ENCODE results near the gene ATF4. TPM values are rescaled to one million over a fixed set of nuclear protein-coding genes. Genes with fewer than 3 reads are reported as not detected.

The ATF4 gene
- total and polyA plus RNA-seq, 2 of the 13 experiments (the other 11 are each of a cell fraction or from before 2014, with no cell fraction given): 486 to 1,297 TPM

GRCh38 chr22:39502789-39503409, 17.5 kb upstream of the ATF4 start (continued):
- TF ChIP-seq BRF2 (CRISPR knock-in tag; IDR thresholded peaks at IDR 0.05) (no peak), ZZZ3 (CRISPR knock-in tag; IDR thresholded peaks at IDR 0.05; ENCODE audit: borderline replicate concordance) (no peak), WIZ (CRISPR knock-in tag; IDR thresholded peaks at IDR 0.05) (no peak), ELF3 (CRISPR knock-in tag; IDR thresholded peaks at IDR 0.05) (peak; percentile 27; the same call in 1 of the 2 replicates), NR1H2 (CRISPR knock-in tag; IDR thresholded peaks at IDR 0.05; ENCODE audit: borderline replicate concordance, low read depth) (no peak), PTBP1 (IDR thresholded peaks at IDR 0.05; ENCODE audit: low read depth, low read length, poor library complexity, severe bottlenecking) (no peak), PAF1 (CRISPR knock-in tag; IDR thresholded peaks at IDR 0.05) (no peak), SOX13 (IDR thresholded peaks at IDR 0.05) (no peak), SOX13 (CRISPR knock-in tag; conservative IDR thresholded peaks at IDR 0.05 in 1 of 2, IDR thresholded peaks at IDR 0.05 in 1 of 2) (no peak), TCF7L2 (IDR thresholded peaks at IDR 0.05; ENCODE audit: low read depth, low read length) (no peak), ZNF496 (CRISPR knock-in tag; IDR thresholded peaks at IDR 0.05; ENCODE audit: insufficient replicate concordance) (no peak), ZNF446 (CRISPR knock-in tag; IDR thresholded peaks at IDR 0.05) (no peak), ZNF589 (CRISPR knock-in tag; conservative IDR thresholded peaks at IDR 0.05) (no peak), CEBPZ (IDR thresholded peaks at IDR 0.05; ENCODE audit: low read length) (no peak), ZNF180 (CRISPR knock-in tag; IDR thresholded peaks at IDR 0.05; ENCODE audit: borderline replicate concordance, low read depth) (no peak), ASH2L (IDR thresholded peaks at IDR 0.05; ENCODE audit: insufficient read length, low read depth, low read length) (peak; percentile 47), KLF12 (CRISPR knock-in tag; IDR thresholded peaks at IDR 0.05; ENCODE audit: borderline replicate concordance) (no peak), SP4 (CRISPR knock-in tag; IDR thresholded peaks at IDR 0.05) (no peak), EP300 (IDR thresholded peaks at IDR 0.05; ENCODE audit: low read depth in 2 of 2, low read length in 2 of 2) (0 out of 4 replicates have a peak, but pooled peaks of 1 of the 2 experiments have one; percentile 9), EP300 (CRISPR knock-in tag; IDR thresholded peaks at IDR 0.05; ENCODE audit: borderline replicate concordance) (no peak), ZNF782 (CRISPR knock-in tag; IDR thresholded peaks at IDR 0.05; ENCODE audit: borderline replicate concordance) (no peak), PHF5A (CRISPR knock-in tag; IDR thresholded peaks at IDR 0.05; ENCODE audit: low read depth, unreplicated experiment) (no peak)
- TF ChIP-seq, protein P1, sequence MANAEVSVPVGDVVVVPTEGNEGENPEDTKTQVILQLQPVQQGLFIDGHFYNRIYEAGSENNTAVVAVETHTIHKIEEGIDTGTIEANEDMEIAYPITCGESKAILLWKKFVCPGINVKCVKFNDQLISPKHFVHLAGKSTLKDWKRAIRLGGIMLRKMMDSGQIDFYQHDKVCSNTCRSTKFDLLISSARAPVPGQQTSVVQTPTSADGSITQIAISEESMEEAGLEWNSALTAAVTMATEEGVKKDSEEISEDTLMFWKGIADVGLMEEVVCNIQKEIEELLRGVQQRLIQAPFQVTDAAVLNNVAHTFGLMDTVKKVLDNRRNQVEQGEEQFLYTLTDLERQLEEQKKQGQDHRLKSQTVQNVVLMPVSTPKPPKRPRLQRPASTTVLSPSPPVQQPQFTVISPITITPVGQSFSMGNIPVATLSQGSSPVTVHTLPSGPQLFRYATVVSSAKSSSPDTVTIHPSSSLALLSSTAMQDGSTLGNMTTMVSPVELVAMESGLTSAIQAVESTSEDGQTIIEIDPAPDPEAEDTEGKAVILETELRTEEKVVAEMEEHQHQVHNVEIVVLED (CRISPR knock-in tag; IDR thresholded peaks at IDR 0.05; ENCODE audit: borderline replicate concordance): no peak

Measured in HepG2 (cell line).